D721Med (cell line): ENCODE measurements around the gene TMEM150B.
"Not testable (repeated sequence)": the region's sequence is repeated elsewhere in the genome, so short reads cannot be mapped to it uniquely, and the experiment has no call there.

Experiments used
- DNase-seq: peaks from one replicate; pipeline ENCODE4 v3.0.0; 2011; ENCODE audit warnings: low spot score; ENCODE audit not compliant: insufficient read length
- FAIRE-seq: peaks from 2 replicates; lab custom pipeline; 2011; peaks lifted over from hg19 to GRCh38; lab: Jason Lieb, UNC
- CTCF ChIP-seq: IDR thresholded peaks from 2 replicates; pipeline ENCODE4 v1.5.1; 2012; ENCODE audit warnings: mild to moderate bottlenecking, control low read depth; ENCODE audit not compliant: insufficient read depth; ENCODE audit errors: missing control alignments

Gene TMEM150B

DNA sequence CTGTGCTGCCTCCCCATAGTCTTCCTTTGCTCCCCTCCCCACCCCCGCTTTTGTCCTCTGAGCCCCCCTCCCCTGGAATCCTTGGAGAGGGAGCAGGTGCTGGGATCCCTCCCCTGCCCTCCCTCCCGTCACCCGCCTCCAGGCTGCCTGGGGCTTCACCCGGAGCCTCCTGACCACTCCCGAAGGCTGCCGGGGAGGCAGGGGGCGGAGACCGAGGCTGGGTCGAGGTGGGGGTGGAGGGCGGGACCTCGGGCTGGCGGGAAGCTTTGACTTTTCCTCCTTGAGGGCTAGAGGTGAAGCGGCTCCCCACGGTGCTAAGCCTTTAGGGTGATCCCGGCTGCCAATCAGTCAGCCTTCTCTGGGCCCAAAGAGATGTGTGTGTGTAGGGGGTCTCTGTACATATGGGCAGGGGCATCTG is 16.0 kb upstream of the TMEM150B start:
- DNase-seq = peak; percentile 94
- TF ChIP-seq CTCF = no peak
- FAIRE-seq = no peak

DNA sequence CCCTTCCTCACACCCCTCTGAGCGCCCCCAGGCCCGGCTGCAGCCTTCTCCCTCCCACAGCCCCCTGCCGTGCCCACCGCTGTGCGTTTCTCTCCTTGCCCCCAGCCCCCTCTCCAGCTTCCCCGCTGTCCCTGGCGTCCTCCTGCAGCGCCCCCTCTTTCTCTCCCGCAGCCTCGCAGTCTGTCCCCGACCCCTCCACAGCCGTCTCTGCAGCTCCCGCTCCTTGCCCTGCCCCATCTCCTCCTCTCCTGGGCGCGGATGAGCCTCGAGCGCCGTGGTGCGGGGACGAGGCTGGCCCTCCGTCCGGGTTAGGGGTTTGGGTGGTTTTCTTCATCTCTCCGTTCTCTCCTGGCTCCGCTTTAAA is 15.6 kb upstream of the TMEM150B start:
- no peak for DNase-seq
- no peak for FAIRE-seq
- peak; percentile 24 for TF ChIP-seq CTCF

- no peak for DNase-seq
- no peak for FAIRE-seq
- no peak for TF ChIP-seq CTCF
Measured at GRCh38 chr19:55339889-55340783, 15.0 kb upstream of the TMEM150B start.

GRCh38 chr19:55339105-55339888 is 14.2 kb upstream of the TMEM150B start, which contains the start of gene KMT5C:
TSS of gene KMT5C (plus strand) at chr19:55339876. CDS start at chr19:55341937, 2,061 bp downstream.
- TF ChIP-seq CTCF = peak; percentile 4
- DNase-seq (peak; percentile 86), FAIRE-seq (peak; percentile 63)

DNA sequence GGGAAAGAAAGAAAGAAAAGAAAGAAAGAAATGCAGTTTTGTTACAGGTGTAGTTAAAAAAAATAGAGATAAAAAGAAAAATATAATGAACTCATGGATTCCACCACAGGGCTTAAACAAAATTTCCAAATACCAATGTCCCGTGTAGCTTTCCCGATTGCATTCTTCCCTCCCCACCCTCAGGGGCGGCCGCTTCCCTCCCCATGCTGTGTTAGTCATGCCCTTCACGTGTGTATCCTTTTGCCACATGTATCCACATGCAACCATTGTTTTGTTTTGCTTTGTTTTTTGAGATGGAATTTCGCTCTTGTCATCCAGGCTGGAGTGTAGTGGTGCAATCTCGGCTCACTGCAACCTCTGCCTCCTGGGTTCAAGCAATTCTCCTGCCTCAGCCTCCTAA is 11.0 kb upstream of the TMEM150B start:
- DNase-seq (no peak), FAIRE-seq (no peak)
- TF ChIP-seq CTCF = no peak

DNA sequence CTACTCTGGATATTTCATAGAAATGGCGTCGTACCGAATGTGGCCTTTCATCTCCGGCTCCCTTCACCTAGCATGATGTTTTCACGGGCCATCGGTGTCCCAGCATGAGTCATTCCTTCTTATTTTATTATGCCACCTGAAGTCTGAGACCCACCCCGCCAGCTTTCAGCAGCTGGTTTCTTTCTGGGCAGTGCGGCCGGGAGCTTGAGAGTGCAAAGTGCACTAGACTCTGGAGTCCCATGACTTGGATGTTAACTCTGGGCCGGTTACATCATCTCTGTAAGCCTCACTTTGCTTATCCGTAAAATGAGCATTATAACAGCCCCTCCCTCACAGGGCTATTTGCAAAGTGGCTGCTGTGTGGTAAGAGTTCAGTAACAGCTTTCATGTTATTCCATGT is 8.7 kb upstream of the TMEM150B start:
- no peak for FAIRE-seq
- no peak for TF ChIP-seq CTCF
- no peak for DNase-seq

GRCh38 chr19:55329791-55330190 is 4.7 kb upstream of the TMEM150B start:
- FAIRE-seq, DNase-seq: not testable (repeated sequence)

- not testable (repeated sequence) for FAIRE-seq, DNase-seq
Measured at GRCh38 chr19:55328774-55329318, 3.7 kb upstream of the TMEM150B start.
